Measurements from ENCODE around the gene ADARB2.

The ADARB2 gene

GRCh38 chr10:1736144-1736971 lies 967 bp downstream of the ADARB2 start:
- DNase-seq (ENCODE audit: low spot score), result peak; percentile 51

- no peak for DNase-seq (ENCODE audit: low spot score)
Observed at GRCh38 chr10:1735562-1735961, 1.8 kb downstream of the ADARB2 start.

- no peak for DNase-seq (ENCODE audit: low spot score)
Observed at GRCh38 chr10:1734288-1734687, 3.0 kb downstream of the ADARB2 start.

- DNase-seq (ENCODE audit: low spot score), result no peak
Observed at GRCh38 chr10:1733720-1734119, 3.6 kb downstream of the ADARB2 start.

- no peak for DNase-seq (ENCODE audit: low spot score)
Observed at GRCh38 chr10:1732564-1732996, 4.7 kb downstream of the ADARB2 start.

- DNase-seq (ENCODE audit: low spot score), result no peak
Observed at GRCh38 chr10:1731592-1731991, 5.7 kb downstream of the ADARB2 start.

GRCh38 chr10:1729751-1730150 lies 7.6 kb downstream of the ADARB2 start:
- no peak for DNase-seq (ENCODE audit: low spot score)

- DNase-seq (ENCODE audit: low spot score), result no peak
Observed at GRCh38 chr10:1726861-1727260, 10.5 kb downstream of the ADARB2 start.

GRCh38 chr10:1724921-1725488 lies 12.3 kb downstream of the ADARB2 start:
- DNase-seq (ENCODE audit: low spot score), result no peak

- DNase-seq (ENCODE audit: low spot score), result no peak
Observed at GRCh38 chr10:1716839-1717238, 20.5 kb downstream of the ADARB2 start.

GRCh38 chr10:1715821-1716220 lies 21.5 kb downstream of the ADARB2 start:
- peak; percentile 81 for DNase-seq (ENCODE audit: low spot score)

- DNase-seq (ENCODE audit: low spot score), result no peak
Observed at GRCh38 chr10:1712944-1713671, 24.2 kb downstream of the ADARB2 start.

GRCh38 chr10:1712314-1712713 lies 25.0 kb downstream of the ADARB2 start:
- no peak for DNase-seq (ENCODE audit: low spot score)

GRCh38 chr10:1709161-1709560 lies 28.2 kb downstream of the ADARB2 start:
- DNase-seq (ENCODE audit: low spot score), result no peak

GRCh38 chr10:1708746-1709145 lies 28.6 kb downstream of the ADARB2 start:
- no peak for DNase-seq (ENCODE audit: low spot score)

- no peak for DNase-seq (ENCODE audit: low spot score)
Observed at GRCh38 chr10:1706711-1707110, 30.6 kb downstream of the ADARB2 start.

- no peak for DNase-seq (ENCODE audit: low spot score)
Observed at GRCh38 chr10:1706256-1706655, 31.1 kb downstream of the ADARB2 start.

GRCh38 chr10:1698185-1698584 lies 39.1 kb downstream of the ADARB2 start:
- no peak for DNase-seq (ENCODE audit: low spot score)

- no peak for DNase-seq (ENCODE audit: low spot score)
Observed at GRCh38 chr10:1696106-1696505, 41.2 kb downstream of the ADARB2 start.

- no peak for DNase-seq (ENCODE audit: low spot score)
Observed at GRCh38 chr10:1690086-1690485, 47.2 kb downstream of the ADARB2 start.

GRCh38 chr10:1688531-1688930 lies 48.8 kb downstream of the ADARB2 start:
- no peak for DNase-seq (ENCODE audit: low spot score)

GRCh38 chr10:1687623-1688150 lies 49.6 kb downstream of the ADARB2 start:
- no peak for DNase-seq (ENCODE audit: low spot score)

GRCh38 chr10:1687190-1687589 lies 50.1 kb downstream of the ADARB2 start:
- DNase-seq (ENCODE audit: low spot score), result no peak

Data from D341Med (cell line).